Osteocyte (in vitro differentiated cells): ENCODE measurements around the gene BCL2L14. TPM values are rescaled to one million over a fixed set of nuclear protein-coding genes. Genes with fewer than 3 reads are reported as not detected.

ENCODE experiments used
- DNase-seq: peaks from one replicate; pipeline ENCODE4 v3.0.0; 2021; ENCODE audit warnings: mixed read lengths; ENCODE audit not compliant: unreplicated experiment; ENCODE audit errors: extremely low spot score
- H3K27ac Mint-ChIP-seq: one replicate; pipeline ENCODE4 v1.8.0; 2021; ENCODE audit warnings: mild to moderate bottlenecking, mixed read lengths; ENCODE audit not compliant: unreplicated experiment
- H3K27me3 Mint-ChIP-seq: one replicate; pipeline ENCODE4 v1.8.0; 2021; ENCODE audit warnings: mixed read lengths; ENCODE audit not compliant: unreplicated experiment
- H3K36me3 Mint-ChIP-seq: one replicate; pipeline ENCODE4 v1.8.0; 2021; ENCODE audit warnings: mixed read lengths; ENCODE audit not compliant: unreplicated experiment
- H3K4me1 Mint-ChIP-seq: one replicate; pipeline ENCODE4 v1.8.0; 2021; ENCODE audit warnings: mixed read lengths; ENCODE audit not compliant: unreplicated experiment
- H3K4me3 Mint-ChIP-seq: one replicate; pipeline ENCODE4 v1.8.0; 2021; ENCODE audit warnings: mild to moderate bottlenecking, moderate library complexity, mixed read lengths; ENCODE audit not compliant: unreplicated experiment
- H3K9me3 Mint-ChIP-seq: one replicate; pipeline ENCODE4 v1.8.0; 2021; ENCODE audit warnings: mixed read lengths; ENCODE audit not compliant: unreplicated experiment
- total RNA-seq: library from RNA; stranded (reverse); gene quantifications from 2 replicates; pipeline ENCODE4 v1.2.1, GENCODE V29; 2021
- TF ChIP-seq, protein P1 (sequence below): fragments of 200-600 bp; sonication (generic); IDR thresholded peaks from 2 replicates; pipeline ENCODE4 v1.5.0; 2021; ENCODE audit warnings: antibody characterized with exemption, mild to moderate bottlenecking, moderate library complexity

BCL2L14 gene
- total RNA-seq, 1 donor from 2014 or later = not detected

DNA sequence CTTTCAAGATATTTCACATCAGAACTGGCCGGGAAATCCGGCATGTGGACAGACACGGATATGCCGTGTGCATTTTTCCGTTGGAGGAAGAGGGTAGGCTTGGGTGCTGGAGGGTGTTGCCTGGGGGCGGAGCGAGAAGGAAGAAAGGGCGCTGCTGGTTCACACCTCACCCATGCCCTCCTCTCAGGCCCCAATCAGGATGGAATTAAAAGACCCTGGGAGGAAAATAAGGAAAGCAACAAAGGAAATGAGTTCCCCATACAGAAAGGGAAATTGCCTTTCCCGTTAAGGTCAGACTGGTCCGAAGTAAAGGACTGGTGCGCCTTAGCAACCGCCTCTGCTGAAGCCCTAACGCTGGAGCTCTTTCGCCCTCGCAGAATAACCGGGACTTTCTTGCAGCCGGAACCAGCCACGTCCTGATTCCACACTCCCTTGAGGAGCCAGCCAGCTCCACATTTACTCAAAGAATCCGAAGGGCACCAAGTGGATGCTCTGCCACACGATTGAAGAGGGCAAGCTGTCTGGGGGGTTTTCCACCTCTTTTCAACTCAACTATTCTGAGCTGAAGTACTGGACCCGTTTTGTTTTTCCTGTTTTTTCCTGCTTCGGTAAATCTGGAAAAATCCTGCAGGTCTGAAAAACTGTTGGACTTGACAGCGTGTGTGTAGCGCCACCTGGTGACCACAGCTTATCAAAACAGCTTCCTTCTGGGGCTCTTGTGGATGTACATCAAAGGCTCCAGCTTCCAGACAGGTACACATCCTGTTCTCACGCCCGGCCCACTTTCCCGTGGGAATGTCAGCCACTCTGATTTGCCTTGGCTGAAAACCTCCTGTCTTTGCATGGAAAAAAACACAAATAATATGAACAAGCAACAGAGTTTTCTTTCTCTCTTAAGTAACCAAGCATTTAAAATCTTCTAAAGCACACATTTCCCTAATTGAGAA is 37.6 kb upstream of the BCL2L14 start:
- Mint-ChIP-seq H3K4me3 (peak overlapping the region; percentile 67), H3K36me3 (peaks cover 2% of the 10 kb centered on the region), H3K9me3 (no peaks in the 10 kb centered on the region), H3K27ac (peak overlapping the region; percentile 69), H3K27me3 (no peaks in the 10 kb centered on the region), H3K4me1 (peaks cover 6% of the 10 kb centered on the region)
- DNase-seq = peak; percentile 89
- TF ChIP-seq, protein P1, sequence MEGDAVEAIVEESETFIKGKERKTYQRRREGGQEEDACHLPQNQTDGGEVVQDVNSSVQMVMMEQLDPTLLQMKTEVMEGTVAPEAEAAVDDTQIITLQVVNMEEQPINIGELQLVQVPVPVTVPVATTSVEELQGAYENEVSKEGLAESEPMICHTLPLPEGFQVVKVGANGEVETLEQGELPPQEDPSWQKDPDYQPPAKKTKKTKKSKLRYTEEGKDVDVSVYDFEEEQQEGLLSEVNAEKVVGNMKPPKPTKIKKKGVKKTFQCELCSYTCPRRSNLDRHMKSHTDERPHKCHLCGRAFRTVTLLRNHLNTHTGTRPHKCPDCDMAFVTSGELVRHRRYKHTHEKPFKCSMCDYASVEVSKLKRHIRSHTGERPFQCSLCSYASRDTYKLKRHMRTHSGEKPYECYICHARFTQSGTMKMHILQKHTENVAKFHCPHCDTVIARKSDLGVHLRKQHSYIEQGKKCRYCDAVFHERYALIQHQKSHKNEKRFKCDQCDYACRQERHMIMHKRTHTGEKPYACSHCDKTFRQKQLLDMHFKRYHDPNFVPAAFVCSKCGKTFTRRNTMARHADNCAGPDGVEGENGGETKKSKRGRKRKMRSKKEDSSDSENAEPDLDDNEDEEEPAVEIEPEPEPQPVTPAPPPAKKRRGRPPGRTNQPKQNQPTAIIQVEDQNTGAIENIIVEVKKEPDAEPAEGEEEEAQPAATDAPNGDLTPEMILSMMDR = peak; percentile 90

GRCh38 chr12:12033824-12034223 is 36.9 kb upstream of the BCL2L14 start:
- Mint-ChIP-seq H3K27me3 (no peaks in the 10 kb centered on the region), H3K4me3 (no peak overlapping the region), H3K36me3 (peaks cover 2% of the 10 kb centered on the region), H3K4me1 (peaks cover 6% of the 10 kb centered on the region), H3K27ac (no peak overlapping the region), H3K9me3 (no peaks in the 10 kb centered on the region)
- DNase-seq = peak; percentile 30
- TF ChIP-seq, protein P1 = no peak

DNA sequence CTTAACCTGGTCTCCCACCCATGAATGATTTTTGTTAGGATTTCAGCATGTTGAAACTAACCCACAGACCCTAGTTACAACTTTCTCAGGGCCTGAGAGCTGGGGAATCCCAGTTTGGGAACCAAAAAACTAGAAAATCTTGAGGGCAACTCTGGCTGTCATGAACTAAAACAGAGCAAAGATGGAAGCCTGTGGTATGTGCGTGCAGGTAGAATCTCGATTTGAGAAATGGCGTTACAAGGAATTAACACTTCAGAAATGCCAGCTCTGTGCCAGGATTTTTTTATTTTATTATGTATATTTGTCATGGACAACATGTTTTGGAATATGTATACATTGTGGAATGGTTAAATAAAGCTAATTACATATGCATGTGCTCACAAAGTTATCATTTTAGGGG is 36.4 kb upstream of the BCL2L14 start:
- Mint-ChIP-seq H3K4me3 (no peak overlapping the region), H3K9me3 (no peaks in the 10 kb centered on the region), H3K4me1 (peaks cover 6% of the 10 kb centered on the region), H3K27ac (no peak overlapping the region), H3K27me3 (no peaks in the 10 kb centered on the region), H3K36me3 (peaks cover 2% of the 10 kb centered on the region)
- DNase-seq = no peak
- TF ChIP-seq, protein P1 = no peak

GRCh38 chr12:12035229-12035628 is 35.5 kb upstream of the BCL2L14 start:
- Mint-ChIP-seq H3K27me3 (no peaks in the 10 kb centered on the region), H3K27ac (no peak overlapping the region), H3K4me3 (no peak overlapping the region), H3K9me3 (no peaks in the 10 kb centered on the region), H3K36me3 (peaks cover 2% of the 10 kb centered on the region), H3K4me1 (peaks cover 6% of the 10 kb centered on the region)
- no peak for DNase-seq
- TF ChIP-seq, protein P1 = no peak

- no peak overlapping the region for H3K4me3 Mint-ChIP-seq
- no peaks in the 10 kb centered on the region for H3K9me3 Mint-ChIP-seq
- TF ChIP-seq, protein P1 = no peak
- peaks cover 6% of the 10 kb centered on the region for H3K4me1 Mint-ChIP-seq
- DNase-seq = no peak
- no peak overlapping the region for H3K27ac Mint-ChIP-seq
- H3K36me3 Mint-ChIP-seq = peaks cover 2% of the 10 kb centered on the region
- H3K27me3 Mint-ChIP-seq = no peaks in the 10 kb centered on the region
Measured at GRCh38 chr12:12036901-12037300, 33.8 kb upstream of the BCL2L14 start.
